H1 (cell line): ENCODE data around the gene SLC45A1. TPM values are rescaled to one million over a fixed set of nuclear protein-coding genes. Genes with fewer than 3 reads are reported as not detected.

Experiments
- ZNF274 ChIP-seq: IDR thresholded peaks from 2 replicates; pipeline ENCODE4 v1.7.0; 2012; ENCODE audit warnings: low read length, borderline replicate concordance; ENCODE audit errors: extremely low read depth
- polyA plus RNA-seq, 7 experiments: library from polyadenylated mRNA; depleted of rRNA in 3 of 7; stranded (reverse) in 5 of 7; unstranded in 2 of 7; fragments of >200 nt in 5 of 7; fragments of 200-250 nt in 2 of 7; gene quantifications; 1 replicate in 5 of 7; 2 replicates in 1 of 7; 4 replicates in 1 of 7; pipeline versions ENCODE4 v1.2.1 to v1.2.3, GENCODE V29; 2011 to 2013; ENCODE audit warnings: missing spikeins in 2 of 7, mixed read lengths in 2 of 7
- total RNA-seq: library from RNA; stranded (reverse); fragmentation: NEBNext Ultra II Directional; extraction: Animal tissue kit (Norgen Biotek cat#: 25700); gene quantifications from 2 replicates; pipeline ENCODE4 v1.2.1, GENCODE V29; 2021

Gene SLC45A1
- total and polyA plus RNA-seq, 2 of the 8 experiments (the other 6 are each of a cell fraction or from before 2014, with no cell fraction given): 1.0 to 1.7 TPM

DNA sequence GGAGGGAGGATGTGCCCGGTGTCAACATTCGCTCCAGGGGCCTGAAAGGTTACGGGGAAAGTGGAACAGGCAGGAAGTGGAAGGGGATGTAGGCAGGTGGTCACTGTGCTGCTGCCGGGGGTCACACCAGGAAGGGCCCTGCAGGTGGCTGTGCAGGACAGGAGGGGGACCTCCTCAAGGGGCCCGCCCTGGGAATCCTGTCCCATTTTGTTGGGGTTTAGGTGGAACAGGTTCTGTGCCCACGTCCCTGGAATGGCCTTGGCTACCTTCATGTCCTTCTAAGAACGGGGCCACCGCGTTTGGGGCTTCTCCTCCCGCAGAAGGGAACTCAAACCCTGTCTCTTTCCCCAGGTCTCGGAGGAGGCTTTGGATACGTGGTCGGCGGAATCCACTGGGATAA, 11.9 kb downstream of the SLC45A1 start (continued):
- no peak for TF ChIP-seq ZNF274
